Right kidney (tissue), 1 donor: ENCODE data around the gene VDAC1.
"Not testable (repeated sequence)": the region's sequence is repeated elsewhere in the genome, so short reads cannot be mapped to it uniquely, and the experiment has no call there.

ENCODE experiments used
- DNase-seq: peaks from one replicate; pipeline ENCODE4 v3.0.0-alpha.2; 2016

Gene VDAC1

DNA sequence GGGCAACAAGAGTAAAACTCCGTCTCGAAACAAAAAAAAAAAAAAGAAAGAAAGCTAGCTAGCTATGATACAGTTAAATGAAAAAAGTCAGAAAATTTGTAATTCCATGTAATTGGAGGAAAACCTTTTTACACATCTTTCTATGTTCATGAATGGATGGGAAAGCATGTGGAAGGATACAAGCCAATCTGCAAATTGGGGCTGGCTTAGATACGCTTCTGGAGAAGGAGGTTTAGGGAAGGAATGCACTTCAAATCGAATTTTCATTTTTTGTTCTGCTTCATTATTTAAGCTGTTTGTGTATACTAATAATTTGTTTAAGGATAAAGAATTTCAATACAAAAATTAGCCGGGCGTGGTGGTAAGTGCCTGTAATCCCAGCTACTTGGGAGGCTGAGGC, 6.7 kb downstream of the VDAC1 start:
- DNase-seq, result no peak

DNA sequence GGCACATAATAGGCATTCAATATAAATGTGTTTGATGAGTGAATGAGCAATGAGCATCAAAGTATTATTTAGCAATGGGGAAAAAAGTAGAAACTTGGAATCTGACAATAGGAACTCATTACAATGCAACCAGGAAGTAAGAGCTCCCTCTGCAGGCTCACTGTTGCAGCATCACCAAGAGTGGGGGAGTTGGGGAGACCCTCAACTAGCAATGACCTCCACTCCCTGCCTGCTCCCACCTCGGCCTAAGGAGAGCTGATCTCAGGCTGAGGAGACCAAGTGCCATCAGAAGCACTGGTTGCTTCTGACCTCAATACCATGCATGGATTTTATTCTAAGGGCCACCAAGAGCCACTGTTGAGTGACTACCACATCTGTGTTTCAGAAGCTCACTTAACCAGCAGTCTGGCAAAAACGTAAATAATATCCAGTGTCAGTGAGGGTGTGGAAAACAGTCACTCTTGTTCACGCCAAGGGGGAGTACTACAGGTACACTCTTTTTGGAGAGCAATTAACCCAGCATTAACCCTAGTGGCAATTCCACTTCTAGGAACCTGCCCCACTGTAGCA, 8.0 kb downstream of the VDAC1 start:
- DNase-seq, result no peak

DNA sequence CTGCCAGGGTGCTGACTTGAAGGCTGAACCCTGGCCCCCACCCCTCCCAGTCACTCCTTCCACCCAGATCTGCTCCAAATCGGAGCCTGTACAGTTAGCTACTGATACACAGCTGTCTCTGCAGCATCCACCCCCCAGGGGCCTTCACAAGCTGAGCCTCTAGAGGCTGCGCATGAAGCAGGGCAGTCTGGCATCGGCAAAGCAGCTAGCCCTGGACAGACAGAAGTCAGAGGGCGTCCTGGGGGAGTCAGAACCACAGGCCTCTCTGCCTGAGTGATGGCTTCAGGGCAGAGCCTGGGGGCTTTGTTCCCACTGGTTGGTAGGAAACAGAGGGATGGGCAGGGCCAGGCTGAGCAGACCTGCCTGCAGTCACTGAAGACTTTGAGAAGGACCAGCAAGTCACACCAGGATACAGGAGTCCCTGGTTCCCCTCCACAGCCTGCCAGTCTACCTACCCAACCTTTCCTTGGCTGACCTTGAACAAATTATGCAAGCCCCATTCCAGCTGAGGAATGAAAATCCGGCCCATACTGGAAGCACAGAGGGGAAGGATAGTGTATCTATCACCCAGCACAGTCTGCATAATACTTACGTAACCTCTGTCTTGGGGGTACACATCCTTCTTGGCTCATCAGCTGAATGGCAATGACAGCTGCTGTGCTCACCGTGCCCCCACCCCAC, 8.8 kb downstream of the VDAC1 start:
- no peak for DNase-seq

- DNase-seq, result no peak
Observed at GRCh38 chr5:133995341-133995740, 9.4 kb downstream of the VDAC1 start.

DNA sequence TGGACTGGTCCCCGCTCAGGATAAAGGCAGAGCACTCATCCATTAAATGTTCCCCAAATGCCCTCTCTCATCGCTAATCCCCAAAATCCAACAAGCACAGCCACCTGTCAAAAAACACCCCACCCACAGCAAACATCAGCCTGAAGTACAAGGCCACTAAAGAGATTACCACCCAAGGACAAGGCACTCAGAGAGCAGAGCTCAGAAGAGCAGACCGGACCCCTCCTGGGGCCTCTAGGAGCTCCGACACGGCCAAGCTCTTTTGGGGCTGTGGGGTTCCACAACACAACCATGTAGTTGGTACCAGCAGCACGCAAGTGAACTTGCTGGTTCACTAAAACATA, 9.8 kb downstream of the VDAC1 start:
- DNase-seq, result no peak

GRCh38 chr5:133994297-133994989, 10.3 kb downstream of the VDAC1 start:
- no peak for DNase-seq

GRCh38 chr5:133993185-133993936, 11.4 kb downstream of the VDAC1 start:
- no peak for DNase-seq

DNA sequence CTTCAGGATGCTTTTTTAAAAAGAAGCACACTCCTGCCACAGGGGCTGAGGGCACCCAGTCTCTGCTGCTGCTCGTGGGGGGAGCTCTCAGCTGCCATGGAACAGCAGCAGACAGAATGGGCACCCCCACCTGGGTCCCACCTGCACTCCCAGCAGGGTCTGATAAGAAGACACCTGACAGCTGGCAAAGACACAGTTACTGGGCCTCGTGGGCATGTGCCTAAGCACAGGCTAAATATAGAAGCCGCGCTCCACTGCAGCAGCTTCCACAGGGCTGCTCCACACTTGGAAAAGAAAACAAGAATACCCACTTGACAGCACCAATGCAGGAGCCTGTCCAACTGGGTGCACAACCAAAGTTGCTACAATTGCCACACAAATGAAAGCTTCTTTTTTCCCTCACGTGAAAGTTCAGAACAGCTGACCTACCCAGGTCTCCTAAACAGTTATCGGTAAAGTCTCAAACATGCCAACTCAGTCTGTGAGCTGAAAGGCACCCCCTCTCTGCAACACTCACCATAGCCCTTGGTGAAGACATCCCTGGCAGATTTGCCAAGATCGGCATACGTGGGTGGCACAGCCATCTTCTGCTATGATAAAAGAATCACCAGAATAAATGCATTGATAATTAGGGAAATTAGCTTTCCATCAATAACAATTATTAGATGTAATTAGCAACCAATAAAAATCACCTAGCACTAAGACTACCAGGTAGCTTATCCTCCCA, 12.2 kb downstream of the VDAC1 start:
- DNase-seq, result no peak

DNA sequence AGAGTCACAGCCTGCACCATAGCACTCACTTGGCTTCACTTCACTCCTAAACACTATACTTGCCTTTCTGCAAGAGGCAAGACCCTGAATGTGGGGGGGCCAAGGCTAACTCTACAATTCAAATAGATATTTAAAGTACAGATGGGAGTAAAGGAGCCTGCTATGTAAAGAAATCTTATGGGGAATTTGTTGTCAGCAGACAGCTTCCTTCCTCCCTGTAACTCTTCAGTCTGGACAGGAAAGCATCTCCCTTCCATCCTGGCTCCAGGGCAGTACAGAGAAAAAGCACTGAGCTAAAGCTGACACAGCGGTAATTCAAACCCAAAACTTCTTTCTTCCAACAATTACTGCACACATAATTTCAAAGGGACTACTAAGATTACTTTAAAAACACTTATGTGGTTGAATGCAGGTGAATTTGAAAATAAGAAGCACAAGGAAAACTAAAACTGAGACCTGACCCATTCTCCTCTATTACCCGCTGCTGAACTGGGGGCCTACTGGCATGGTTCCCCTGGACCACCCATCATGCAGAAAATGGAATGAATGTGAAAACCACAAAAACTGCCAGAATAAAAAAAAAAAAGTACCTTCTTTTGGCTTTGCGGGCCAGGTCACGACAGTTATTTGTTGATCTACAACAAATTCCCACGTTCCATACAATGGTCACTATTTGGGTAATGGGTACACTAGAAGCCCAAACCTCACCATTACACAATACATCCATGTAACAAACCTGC, 13.4 kb downstream of the VDAC1 start:
- no peak for DNase-seq

GRCh38 chr5:133990396-133990795, 14.4 kb downstream of the VDAC1 start:
- DNase-seq, result no peak

DNA sequence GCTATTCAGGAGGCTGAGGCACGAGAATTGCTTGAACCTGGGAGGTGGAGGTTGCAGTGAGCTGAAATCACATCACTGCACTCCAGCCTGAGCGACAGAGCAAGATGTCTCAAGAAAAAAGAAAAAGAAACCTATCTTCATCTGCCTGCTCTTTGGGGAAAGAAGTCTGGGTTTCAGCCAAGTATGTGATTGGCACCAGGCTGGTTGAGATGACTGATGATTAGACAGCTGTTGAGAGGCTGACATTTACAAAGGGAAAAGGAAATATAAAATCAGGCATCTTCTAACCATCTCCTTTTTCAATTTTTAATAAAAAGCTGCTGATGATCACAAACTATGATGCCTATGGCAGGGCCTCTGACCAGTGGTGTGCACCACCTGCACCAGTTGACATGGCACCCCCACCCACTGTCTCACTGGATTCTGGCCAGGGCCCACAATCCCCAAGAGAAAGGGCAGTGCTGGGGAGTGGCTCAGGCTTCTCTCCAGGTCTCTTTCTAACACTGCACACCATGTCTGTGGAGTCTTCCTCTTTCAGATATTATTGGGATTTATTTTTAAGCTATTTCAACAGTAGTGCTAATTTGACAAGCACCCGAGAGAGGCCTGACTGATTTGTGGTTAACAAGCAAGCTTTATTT, 19.1 kb downstream of the VDAC1 start:
- no peak for DNase-seq

DNA sequence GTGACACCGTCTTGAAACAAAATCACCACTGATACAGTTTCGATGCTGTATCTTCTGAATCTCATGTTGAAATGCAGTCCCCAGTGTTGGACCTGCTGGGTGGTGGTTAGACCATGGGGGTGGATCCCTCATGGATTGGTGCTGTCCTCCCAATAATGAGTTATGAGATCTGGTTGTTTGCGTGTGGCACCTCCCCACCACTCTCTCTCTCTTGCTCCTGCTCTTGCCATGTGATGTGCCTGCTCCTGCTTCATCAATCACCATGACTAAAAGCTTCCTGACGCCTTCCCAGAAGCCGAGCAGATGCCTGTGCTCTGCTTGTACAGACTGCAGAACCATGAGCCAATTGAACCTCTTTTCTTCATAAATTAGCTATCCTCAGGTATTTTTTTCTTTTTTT, 21.1 kb downstream of the VDAC1 start:
- DNase-seq, result no peak

DNA sequence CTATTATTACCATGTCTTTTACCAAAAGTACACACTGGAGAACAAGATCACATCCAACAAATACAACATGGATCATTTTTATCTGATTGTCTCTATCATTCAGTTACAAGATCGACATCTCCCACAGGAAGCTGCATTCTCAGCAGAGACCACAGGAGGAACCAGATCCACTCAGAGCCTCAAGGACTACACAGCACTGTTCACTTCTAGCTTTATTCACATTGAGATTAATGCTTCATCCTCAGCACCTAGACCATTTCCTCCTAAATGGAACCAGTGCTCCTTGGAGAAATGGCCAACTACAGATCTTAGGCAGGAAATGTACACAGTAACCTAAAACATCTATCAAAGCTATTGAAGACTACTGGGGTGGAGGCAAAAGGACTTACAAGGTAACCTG, 23.1 kb downstream of the VDAC1 start:
- no peak for DNase-seq

DNA sequence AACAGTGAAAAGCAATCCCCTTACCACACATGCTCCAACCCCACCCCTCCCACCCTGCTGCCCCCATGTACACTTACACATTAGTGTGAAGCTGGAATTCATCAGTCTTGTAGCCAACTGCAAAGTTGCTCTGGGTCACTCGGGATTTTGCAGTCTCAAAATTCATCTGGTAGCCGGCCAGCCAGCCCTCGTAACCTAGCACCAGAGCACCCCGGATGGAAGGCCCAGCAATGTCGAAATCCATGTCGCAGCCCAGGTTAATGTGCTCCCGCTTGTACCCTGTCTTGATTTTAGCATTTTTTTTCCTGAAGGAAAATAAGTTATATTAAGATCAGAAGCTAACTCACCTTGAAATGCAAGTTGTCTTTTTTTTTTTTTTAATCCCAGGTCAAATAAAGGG, 24.1 kb downstream of the VDAC1 start:
- DNase-seq, result no peak

DNA sequence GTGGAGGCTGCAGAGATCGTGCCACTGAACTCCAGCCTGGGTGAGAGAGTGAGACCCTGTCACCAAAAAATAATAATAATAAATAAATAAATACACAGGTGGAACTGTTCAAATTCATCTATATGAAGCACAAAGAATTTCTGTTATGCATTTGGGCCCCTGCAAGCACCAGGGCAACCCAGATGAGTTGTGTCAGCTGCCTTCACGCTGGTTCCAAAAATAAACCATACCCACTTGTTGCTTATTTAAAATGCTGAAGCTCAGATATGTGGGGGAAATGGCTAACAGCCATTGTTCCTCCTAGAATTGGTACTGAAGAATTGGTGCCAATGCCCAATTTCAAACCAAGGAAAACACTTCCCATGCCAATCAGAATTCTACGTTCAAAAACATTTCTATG, 25.8 kb downstream of the VDAC1 start:
- no peak for DNase-seq

DNA sequence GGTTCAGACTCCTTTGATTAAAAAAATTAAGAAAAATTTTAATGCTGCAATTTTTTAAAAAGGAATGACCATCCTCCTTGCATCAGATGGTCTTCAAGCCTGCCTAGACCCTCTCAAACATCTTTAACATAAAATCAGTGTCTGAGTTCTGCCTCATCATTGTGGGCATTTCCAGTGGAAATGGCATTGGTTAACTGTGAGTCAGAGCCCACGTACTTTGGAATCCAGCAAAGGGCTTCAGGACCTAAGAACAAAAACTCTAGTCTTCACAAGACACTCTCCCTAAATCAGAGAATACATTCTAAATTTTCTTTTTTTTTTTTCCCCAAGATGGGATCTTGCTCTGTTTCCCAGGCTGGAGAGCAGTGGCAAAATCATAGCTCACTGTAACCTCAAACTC, 26.9 kb downstream of the VDAC1 start:
- no peak for DNase-seq

DNA sequence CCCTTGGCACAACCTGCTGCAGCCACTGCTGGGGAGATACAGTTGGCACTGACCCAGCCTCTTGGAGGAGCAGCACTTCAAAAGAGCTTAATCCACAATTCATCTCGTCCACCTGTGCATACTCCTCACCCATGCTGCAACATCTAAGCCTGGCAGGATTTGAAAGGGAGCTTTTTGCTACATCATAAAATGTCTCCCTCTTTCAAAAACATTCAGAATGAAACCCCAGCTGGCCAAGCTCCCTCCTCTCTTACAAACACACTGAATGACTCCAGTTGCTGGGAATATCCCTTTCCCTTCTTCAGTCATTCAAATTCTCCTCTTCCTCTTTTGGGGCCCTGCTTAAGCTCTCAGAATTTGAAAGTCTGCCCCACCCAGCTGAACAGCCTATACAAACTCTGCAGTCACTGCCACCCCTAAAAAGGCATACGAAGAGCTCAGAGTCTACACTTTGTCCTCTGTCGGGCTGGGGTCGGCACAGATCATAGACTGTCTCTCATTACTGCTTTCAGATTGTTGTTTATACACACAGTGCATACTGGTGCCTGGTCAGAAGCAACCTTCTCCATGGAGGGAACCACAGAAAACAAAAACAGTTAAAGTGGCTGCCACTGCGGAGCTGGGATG, 27.5 kb downstream of the VDAC1 start:
- DNase-seq, result no peak

DNA sequence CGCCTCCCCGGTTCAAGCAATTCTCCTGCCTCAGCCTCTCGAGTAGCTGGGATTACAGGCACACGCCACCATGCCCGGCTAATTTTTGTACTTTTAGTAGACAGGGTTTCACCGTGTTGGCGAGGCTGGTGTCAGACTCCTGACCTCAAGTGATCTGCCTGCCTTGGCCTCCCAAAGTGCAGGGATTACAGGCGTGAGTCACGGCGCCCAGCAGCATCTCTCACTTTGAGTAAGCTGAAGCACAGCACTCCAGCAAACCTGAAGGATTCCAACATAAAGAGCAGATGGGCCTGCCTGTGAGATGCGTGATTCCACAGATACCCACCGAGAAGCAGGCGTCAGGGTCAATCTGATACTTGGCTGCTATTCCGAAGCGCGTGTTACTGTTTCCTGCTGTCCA, 29.2 kb downstream of the VDAC1 start:
- not testable (repeated sequence) for DNase-seq

DNA sequence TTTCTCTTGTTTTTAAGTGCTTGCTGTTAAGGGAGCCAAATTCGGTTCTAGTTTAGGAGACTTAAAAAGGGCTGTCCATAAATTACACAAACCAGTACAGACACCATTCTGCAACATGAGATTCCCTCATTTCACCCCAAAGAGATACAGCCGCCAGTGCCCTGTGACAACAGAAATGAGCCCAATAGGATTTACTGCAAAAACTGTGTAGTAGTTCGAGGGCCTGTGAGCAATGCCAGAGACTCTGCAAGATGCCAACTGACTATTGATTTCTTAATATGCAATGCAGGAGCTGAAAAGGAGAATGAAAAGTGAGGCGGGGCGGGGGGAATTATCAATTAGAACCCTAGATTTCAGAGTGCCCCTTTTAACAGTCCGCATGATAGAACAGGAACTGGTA, 30.6 kb downstream of the VDAC1 start:
- no peak for DNase-seq

DNA sequence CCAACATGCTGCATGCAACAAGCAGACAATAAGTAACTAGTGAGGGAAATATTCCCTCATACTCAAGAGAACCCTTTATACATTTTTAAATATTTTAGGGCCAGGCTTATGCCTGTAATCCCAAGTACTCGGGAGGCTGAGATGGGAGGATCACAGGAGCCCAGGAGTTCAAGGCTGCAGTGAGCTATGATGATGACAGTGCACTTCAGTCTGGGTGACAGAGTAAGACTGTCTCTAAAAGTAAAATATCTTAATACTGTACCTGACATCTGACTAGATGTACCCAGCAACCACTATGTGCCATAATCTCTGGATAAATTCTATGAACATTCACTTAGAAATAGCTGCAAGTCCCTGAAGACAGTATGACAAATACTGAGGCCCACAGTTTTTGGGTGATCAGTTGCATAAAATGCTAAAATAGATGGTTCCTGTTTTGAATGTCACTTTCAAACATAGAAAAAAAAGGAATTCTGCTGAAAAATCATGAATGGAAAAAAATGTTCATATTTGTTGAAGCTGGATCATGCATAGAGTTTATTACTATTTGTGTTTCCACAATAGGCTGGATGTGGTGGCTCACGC, 34.4 kb downstream of the VDAC1 start:
- DNase-seq, result no peak
